Camera-type eye (tissue), 1 donor: ENCODE results near the gene MRM1. TPM values are rescaled to one million over a fixed set of nuclear protein-coding genes. Genes with fewer than 3 reads are reported as not detected.

Experiments used
- total RNA-seq: library from RNA; depleted of rRNA; stranded (reverse); fragments of >200 nt; gene quantifications from one replicate; pipeline ENCODE4 v1.2.3, GENCODE V29; 2014

The MRM1 gene
- 5.3 TPM for total RNA-seq

GRCh38 chr17:36601303-36602029 is at the start of gene MRM1:
MRM1 (plus strand) TSS chr17:36601583; CDS start chr17:36601811, 228 bp downstream.

DNA sequence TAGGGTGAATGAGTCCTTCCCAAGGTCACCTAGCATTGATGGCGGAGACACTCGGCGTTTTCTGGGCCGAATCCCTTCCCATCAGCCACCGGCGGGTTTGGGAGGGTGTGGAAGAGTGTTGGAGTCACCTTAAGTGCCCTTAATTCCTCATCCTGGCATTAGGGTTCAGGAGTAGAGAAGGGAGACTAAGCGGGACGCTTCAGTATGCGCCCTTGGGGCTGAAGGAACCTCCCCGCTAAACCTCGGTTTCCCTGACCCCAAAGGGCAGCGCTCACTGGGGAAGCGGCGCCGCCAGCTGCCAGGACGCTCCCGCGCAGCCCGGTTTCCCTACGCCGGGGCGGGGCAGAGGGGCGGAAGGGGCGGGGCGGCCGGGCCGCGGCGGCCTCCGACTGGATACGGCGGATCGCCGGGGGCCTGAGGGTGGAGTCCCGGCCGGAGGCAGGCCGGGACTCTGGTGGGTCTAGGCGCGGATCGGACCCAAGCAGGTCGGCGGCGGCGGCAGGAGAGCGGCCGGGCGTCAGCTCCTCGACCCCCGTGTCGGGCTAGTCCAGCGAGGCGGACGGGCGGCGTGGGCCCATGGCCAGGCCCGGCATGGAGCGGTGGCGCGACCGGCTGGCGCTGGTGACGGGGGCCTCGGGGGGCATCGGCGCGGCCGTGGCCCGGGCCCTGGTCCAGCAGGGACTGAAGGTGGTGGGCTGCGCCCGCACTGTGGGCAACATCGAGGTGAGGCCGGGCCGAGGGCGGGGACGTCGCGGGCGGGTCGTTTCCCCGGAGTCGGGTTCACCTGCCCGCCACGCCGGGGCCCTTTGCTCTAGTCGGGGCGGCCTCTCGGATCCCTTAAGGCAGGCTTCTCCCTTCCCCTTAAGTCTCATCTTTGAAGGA is 9.7 kb upstream of the MRM1 start, which contains the start of gene DHRS11:
TSS of gene DHRS11 (plus strand) at position 446 of the 882 bp plus-strand sequence. CDS start at position 577, 131 bp downstream.

Other genes starting within 250 kb of the MRM1 start
- not detected for gene TBC1D3H, start 213.1 kb upstream of the MRM1 start, total RNA-seq
- gene ZNHIT3, start 114.9 kb upstream of the MRM1 start, total RNA-seq, result 27.3 TPM
- gene MYO19, start 66.7 kb upstream of the MRM1 start, total RNA-seq, result 54.4 TPM
- gene PIGW, start 66.6 kb upstream of the MRM1 start, total RNA-seq, result 4.6 TPM
- gene GGNBP2, start 56.7 kb upstream of the MRM1 start, total RNA-seq, result 73.4 TPM
- 5.7 TPM for gene DHRS11, start 9.7 kb upstream of the MRM1 start, total RNA-seq